ENCODE results near the gene C3AR1.

DNA sequence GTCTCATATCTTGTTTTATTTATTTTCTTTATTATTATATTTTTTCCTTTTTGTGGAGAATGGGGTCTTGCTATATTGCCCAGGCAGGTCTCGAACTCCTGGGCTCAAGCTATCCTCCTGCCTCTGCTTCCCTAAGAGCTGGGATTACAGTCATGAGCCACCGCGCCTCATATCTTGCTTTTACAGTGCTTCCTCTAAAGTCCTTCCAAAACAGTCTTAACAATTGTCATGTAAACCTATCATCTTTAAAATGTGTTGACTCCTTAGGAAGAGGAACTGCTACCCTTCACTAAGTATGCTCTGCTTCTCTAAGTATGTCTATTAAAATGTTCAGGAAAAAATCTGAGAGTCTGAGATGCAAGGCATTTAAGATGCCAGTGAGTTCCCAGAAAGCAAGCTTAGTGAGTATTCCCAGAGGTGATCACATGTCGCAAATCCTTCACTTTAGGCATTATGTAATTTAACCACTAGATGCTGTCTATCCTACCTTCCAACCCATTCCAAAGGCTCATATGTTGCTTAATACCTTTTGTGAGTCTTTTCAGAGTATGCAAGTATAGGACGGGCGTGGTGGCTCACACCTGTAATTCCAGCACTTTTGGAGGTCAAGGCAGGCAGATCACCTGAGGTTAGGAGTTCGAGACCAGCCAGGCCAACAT, 53.4 kb downstream of the C3AR1 start:
- TF ChIP-seq NR2F2 (IDR thresholded peaks at IDR 0.05; ENCODE audit: borderline replicate concordance, low read depth) (no peak), FLYWCH1 (CRISPR knock-in tag; IDR thresholded peaks at IDR 0.05) (no peak), ZNF331 (CRISPR knock-in tag; IDR thresholded peaks at IDR 0.05) (no peak)
- TF ChIP-seq, protein P1, sequence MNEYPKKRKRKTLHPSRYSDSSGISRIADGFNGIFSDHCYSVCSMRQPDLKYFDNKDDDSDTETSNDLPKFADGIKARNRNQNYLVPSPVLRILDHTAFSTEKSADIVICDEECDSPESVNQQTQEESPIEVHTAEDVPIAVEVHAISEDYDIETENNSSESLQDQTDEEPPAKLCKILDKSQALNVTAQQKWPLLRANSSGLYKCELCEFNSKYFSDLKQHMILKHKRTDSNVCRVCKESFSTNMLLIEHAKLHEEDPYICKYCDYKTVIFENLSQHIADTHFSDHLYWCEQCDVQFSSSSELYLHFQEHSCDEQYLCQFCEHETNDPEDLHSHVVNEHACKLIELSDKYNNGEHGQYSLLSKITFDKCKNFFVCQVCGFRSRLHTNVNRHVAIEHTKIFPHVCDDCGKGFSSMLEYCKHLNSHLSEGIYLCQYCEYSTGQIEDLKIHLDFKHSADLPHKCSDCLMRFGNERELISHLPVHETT (CRISPR knock-in tag; conservative IDR thresholded peaks at IDR 0.05), result no peak
- TF ChIP-seq, protein P2, sequence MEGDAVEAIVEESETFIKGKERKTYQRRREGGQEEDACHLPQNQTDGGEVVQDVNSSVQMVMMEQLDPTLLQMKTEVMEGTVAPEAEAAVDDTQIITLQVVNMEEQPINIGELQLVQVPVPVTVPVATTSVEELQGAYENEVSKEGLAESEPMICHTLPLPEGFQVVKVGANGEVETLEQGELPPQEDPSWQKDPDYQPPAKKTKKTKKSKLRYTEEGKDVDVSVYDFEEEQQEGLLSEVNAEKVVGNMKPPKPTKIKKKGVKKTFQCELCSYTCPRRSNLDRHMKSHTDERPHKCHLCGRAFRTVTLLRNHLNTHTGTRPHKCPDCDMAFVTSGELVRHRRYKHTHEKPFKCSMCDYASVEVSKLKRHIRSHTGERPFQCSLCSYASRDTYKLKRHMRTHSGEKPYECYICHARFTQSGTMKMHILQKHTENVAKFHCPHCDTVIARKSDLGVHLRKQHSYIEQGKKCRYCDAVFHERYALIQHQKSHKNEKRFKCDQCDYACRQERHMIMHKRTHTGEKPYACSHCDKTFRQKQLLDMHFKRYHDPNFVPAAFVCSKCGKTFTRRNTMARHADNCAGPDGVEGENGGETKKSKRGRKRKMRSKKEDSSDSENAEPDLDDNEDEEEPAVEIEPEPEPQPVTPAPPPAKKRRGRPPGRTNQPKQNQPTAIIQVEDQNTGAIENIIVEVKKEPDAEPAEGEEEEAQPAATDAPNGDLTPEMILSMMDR (CRISPR knock-in tag; IDR thresholded peaks at IDR 0.05), result no peak

Data from HepG2 (cell line).